Ascending aorta (tissue), 2 donors: ENCODE data around the gene PCF11. TPM values are rescaled to one million over a fixed set of nuclear protein-coding genes. Genes with fewer than 3 reads are reported as not detected.

Source experiments
- DNase-seq, 2 donors: peaks; one replicate each; pipeline ENCODE4 v3.0.0-alpha.2; 2019; ENCODE audit warnings: low spot score in 2 of 2
- H3K27ac ChIP-seq, 2 donors: fragments of 200-600 bp; sonication (generic); one replicate each; pipeline ENCODE4 v1.5.1; 2016 to 2017; ENCODE audit warnings: mild to moderate bottlenecking in 1 of 2
- H3K27me3 ChIP-seq: fragments of 200-600 bp; sonication (generic); one replicate; pipeline ENCODE4 v1.5.1; 2017
- H3K36me3 ChIP-seq, 2 donors: fragments of 200-600 bp; sonication (generic); one replicate each; pipeline ENCODE4 v1.5.1; 2016
- H3K4me1 ChIP-seq, 2 donors: fragments of 200-600 bp; sonication (generic); one replicate each; pipeline ENCODE4 v1.5.1; 2016 to 2017; ENCODE audit warnings: mild to moderate bottlenecking in 1 of 2
- H3K4me3 ChIP-seq, 2 donors: fragments of 200-600 bp; sonication (generic); one replicate each; pipeline ENCODE4 v1.5.1; 2016 to 2017; ENCODE audit warnings: mild to moderate bottlenecking in 1 of 2
- H3K9me3 ChIP-seq, 2 donors: fragments of 200-600 bp; sonication (generic); one replicate each; pipeline ENCODE4 v1.5.1; 2016
- intact Hi-C: fragments of 100-400 bp; cut with DNase I; formaldehyde crosslinking; loops from one replicate; pipeline ENCODE4 v1.15.1; 2023
- total RNA-seq: library from RNA; depleted of rRNA; stranded (reverse); fragments of >200 nt; gene quantifications from one replicate; pipeline ENCODE4 v1.1.0, GENCODE V29; 2016
- TF ChIP-seq, protein P1 (sequence below), 3 experiments: fragments of 200-600 bp in 2 of 3; fragments of 450-650 bp in 1 of 3; sonication (generic) in 2 of 3; IDR thresholded peaks; one replicate each; pipeline ENCODE4 v1.5.1; 2016 to 2019; ENCODE audit warnings: antibody characterized with exemption in 3 of 3, mild to moderate bottlenecking in 1 of 3, moderate library complexity in 1 of 3

The PCF11 gene
- total RNA-seq, 1 donor from 2014 or later: 19.2 TPM

DNA sequence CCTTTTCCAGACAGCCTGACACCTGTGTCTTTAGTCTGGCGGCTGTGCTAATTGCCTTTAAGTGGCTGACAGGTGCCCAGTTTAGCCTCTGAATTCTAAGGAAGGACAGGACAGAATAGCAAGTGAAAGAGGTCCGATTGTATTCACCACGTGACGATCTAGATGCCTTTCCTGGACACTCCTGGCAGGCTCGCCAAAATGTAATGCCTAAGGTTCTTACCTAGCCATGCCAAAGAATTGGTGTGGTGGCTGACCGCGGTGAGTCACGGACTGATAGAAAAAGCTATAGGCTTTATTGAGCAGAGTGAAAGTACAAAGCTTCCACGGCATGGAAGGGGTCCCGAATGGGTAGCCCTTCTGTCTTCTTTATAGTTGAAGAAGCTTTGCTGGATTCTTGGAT is 63.3 kb downstream of the PCF11 start:
- Histone ChIP-seq H3K27me3 (no peaks in the 10 kb centered on the region), H3K9me3 (no peaks in the 10 kb centered on the region), H3K36me3 (no peaks in the 10 kb centered on the region), H3K4me3 (no peak overlapping the region), H3K27ac (no peak overlapping the region), H3K4me1 (no peaks in the 10 kb centered on the region)
- TF ChIP-seq, protein P1, sequence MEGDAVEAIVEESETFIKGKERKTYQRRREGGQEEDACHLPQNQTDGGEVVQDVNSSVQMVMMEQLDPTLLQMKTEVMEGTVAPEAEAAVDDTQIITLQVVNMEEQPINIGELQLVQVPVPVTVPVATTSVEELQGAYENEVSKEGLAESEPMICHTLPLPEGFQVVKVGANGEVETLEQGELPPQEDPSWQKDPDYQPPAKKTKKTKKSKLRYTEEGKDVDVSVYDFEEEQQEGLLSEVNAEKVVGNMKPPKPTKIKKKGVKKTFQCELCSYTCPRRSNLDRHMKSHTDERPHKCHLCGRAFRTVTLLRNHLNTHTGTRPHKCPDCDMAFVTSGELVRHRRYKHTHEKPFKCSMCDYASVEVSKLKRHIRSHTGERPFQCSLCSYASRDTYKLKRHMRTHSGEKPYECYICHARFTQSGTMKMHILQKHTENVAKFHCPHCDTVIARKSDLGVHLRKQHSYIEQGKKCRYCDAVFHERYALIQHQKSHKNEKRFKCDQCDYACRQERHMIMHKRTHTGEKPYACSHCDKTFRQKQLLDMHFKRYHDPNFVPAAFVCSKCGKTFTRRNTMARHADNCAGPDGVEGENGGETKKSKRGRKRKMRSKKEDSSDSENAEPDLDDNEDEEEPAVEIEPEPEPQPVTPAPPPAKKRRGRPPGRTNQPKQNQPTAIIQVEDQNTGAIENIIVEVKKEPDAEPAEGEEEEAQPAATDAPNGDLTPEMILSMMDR (IDR thresholded peaks at IDR 0.05): no peak
- no peak for DNase-seq
- intact Hi-C loops: no loop called here

DNA sequence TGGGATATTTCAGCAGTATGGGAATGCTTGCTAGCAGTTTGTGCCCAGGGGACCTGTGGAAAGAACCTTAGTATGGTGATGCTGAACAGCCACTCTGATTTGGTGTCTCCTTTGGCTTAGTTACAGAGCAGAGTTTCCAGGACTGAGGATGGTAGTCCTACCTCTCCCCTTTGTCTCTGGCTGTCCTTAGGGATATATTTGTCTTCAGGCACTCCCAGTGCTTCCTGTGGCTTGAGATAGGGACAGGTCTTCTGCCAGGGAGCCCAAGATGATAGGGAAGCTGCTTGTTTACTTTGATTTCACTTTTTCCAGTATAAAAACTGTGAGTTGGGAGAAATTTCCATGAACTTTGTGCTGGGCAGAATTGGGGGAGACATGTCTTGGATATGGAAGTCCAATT is 64.8 kb downstream of the PCF11 start:
- no peaks in the 10 kb centered on the region for H3K36me3 ChIP-seq
- H3K9me3 ChIP-seq: no peaks in the 10 kb centered on the region
- no peak overlapping the region for H3K27ac ChIP-seq
- DNase-seq: no peak
- no peaks in the 10 kb centered on the region for H3K4me1 ChIP-seq
- TF ChIP-seq, protein P1 (IDR thresholded peaks at IDR 0.05): no peak
- intact Hi-C loops: no loop called here
- H3K27me3 ChIP-seq: no peaks in the 10 kb centered on the region
- no peak overlapping the region for H3K4me3 ChIP-seq

DNA sequence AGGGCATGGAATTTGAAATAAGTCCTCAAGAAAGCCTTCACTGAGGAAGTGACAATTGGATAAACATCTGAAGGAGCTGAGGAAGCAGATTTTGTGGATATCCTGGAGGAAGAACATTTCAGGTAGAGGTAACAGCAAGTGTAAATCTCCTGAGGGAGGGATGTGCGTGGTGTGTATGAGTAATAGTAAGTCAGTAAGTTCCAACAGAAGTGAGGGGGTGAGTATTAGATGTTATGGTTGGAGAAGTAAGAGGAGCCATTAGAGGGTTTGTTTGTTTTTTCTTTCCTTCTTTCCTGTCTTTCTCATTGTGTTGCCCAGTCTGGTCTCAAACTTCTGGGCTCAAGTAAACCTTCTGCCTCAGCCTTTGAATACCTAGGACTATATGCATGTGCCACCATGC is 65.6 kb downstream of the PCF11 start:
- no peaks in the 10 kb centered on the region for H3K9me3 ChIP-seq
- no peaks in the 10 kb centered on the region for H3K27me3 ChIP-seq
- no peak overlapping the region for H3K27ac ChIP-seq
- TF ChIP-seq, protein P1 (IDR thresholded peaks at IDR 0.05): no peak
- DNase-seq: no peak
- no peaks in the 10 kb centered on the region for H3K4me1 ChIP-seq
- intact Hi-C loops: no loop called here
- H3K36me3 ChIP-seq: no peaks in the 10 kb centered on the region
- no peak overlapping the region for H3K4me3 ChIP-seq

DNA sequence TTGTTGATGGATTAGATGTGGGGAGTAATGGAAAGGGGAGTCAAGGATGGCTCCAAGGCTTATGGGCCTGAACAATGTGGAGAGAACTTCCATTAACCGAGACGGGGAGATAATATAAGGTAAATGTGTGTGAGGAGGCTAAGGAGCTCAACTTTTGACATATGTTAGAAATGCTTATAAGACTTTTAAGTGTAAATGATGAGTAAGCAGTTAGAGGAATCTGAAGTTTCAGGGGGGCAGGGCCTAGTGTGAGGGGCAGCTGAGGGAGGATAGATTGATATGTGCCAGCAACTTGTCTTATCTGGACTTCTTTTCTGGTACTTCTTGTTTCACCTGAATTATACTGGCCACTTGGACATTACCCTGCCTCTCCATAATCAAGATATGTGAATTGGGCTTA is 66.5 kb downstream of the PCF11 start:
- Histone ChIP-seq H3K27me3 (no peaks in the 10 kb centered on the region), H3K27ac (no peak overlapping the region), H3K4me3 (no peak overlapping the region), H3K9me3 (no peaks in the 10 kb centered on the region), H3K4me1 (no peaks in the 10 kb centered on the region), H3K36me3 (no peaks in the 10 kb centered on the region)
- no peak for DNase-seq
- TF ChIP-seq, protein P1 (IDR thresholded peaks at IDR 0.05): no peak
- intact Hi-C loops: no loop called here

DNA sequence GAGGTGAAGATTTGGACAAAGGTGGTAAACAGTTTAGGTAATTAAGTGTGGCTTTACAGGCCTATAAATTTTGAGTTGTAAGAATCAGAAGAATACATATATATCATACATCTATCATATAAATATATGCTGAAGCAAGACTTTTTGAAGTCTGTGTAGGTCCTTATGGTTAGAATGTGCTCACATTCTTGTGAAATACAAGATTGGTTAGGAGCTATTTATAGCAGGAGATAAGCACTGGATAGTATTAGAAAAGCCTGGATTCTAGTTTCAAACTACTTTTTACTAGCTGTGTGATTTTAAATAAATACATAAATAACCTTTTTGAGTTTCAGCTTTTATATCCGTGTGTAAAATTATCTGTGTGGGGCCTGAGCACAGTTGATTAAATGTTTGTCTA is 78.9 kb downstream of the PCF11 start:
- Histone ChIP-seq H3K27me3 (no peaks in the 10 kb centered on the region), H3K4me3 (no peak overlapping the region), H3K27ac (no peak overlapping the region), H3K4me1 (no peaks in the 10 kb centered on the region), H3K9me3 (no peaks in the 10 kb centered on the region), H3K36me3 (no peaks in the 10 kb centered on the region)
- TF ChIP-seq, protein P1 (IDR thresholded peaks at IDR 0.05): no peak
- intact Hi-C loops: no loop called here
- DNase-seq: no peak

Other genes starting within 250 kb of the PCF11 start
- 7.7 TPM for gene RAB30, start 85.2 kb upstream of the PCF11 start, total RNA-seq
- gene ANKRD42, start 36.6 kb downstream of the PCF11 start, total RNA-seq: 25.1 TPM
- 8.2 TPM for gene CCDC90B, start 129.2 kb downstream of the PCF11 start, total RNA-seq